GM18870 (cell line): Measurements from ENCODE around the gene SLC29A3.
"Not testable (repeated sequence)": the region's sequence is repeated elsewhere in the genome, so short reads cannot be mapped to it uniquely, and the experiment has no call there.

ENCODE experiments used
- ATAC-seq: cut with Tn5 transposase; IDR thresholded peaks from one replicate; pipeline ENCODE4 v1.9.1; 2021; ENCODE audit warnings: moderate library complexity; ENCODE audit not compliant: unreplicated experiment

The SLC29A3 gene

DNA sequence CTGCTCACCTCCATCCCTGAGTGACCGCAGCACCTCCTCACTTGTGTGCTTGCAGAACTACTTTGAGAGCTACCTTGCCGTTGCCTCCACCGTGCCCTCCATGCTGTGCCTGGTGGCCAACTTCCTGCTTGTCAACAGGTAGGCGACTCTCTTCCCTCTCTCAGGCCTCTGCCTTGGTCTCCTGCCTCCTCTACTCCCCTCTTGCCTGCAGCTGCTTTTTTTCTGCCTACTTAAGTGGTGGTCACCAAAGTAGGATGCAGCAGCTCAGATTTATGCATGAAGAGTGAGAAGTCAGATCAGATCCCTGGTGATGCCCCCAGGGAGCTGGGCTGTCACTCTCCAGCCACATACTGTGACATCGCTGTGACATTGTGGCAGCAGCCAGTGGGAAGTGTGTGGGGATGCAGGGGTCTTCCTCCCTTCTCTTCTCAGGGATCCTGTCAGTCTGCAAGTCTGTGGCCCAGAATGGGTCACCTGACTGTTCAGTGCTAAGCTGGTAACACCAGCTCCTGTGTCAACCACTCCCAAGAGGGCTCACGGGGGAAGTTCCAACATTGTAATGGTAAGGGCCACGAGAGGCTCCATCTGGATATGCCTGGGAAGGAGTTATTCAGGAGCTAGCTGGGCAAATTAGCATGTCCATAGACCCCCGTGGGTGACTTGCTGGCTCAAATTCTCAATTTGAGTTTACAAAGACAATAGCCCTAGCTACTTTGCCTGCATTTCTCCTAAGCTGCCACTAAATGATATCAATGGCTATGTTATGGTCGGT is 25.3 kb downstream of the SLC29A3 start:
- no peak for ATAC-seq

- no peak for ATAC-seq
Observed at GRCh38 chr10:71344993-71345480, 26.0 kb downstream of the SLC29A3 start.

DNA sequence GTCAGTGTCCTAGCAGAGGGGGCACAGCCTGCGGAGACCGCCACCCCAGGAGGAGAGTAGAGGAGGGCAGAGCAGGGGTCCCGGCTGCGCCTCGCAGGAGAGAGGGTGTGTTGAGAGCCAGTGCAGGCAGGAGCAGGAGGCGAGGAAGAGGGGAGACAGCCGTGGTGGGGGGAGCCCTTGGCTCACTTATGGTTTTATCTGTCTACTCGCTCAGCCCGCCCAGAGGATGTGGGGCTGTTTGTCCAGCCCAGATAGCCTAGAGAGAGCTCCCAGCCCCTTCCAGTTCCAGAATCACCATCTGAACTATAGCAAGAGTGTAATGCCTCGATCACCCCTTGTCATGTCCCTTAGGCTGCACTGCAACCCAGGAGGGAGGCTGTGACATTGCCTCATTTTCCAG is 26.6 kb downstream of the SLC29A3 start:
- no peak for ATAC-seq

- ATAC-seq: no peak
Observed at GRCh38 chr10:71346731-71347130, 27.7 kb downstream of the SLC29A3 start.

GRCh38 chr10:71347587-71348395 is 28.7 kb downstream of the SLC29A3 start:
- ATAC-seq: no peak

DNA sequence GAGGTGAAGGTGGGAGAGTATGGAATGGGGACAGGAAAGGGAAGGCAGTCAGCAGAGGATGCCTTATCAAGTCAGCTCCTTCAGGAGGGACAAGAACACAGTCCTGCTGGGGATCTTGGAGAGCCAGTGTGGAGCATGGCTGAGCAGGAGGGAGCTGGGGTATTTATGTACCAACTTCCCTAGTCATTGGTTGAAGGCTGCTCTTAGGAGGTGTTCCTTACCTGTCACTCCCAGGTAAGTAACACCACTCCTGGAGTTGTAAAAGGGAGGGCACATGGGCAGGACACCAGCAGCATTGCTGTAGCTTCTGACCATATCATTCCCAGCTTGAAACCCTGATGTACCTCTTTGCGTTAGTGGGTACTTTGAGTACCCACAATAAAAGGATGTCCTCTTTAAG is 29.8 kb downstream of the SLC29A3 start:
- no peak for ATAC-seq

GRCh38 chr10:71349406-71349805 is 30.3 kb downstream of the SLC29A3 start:
- no peak for ATAC-seq

DNA sequence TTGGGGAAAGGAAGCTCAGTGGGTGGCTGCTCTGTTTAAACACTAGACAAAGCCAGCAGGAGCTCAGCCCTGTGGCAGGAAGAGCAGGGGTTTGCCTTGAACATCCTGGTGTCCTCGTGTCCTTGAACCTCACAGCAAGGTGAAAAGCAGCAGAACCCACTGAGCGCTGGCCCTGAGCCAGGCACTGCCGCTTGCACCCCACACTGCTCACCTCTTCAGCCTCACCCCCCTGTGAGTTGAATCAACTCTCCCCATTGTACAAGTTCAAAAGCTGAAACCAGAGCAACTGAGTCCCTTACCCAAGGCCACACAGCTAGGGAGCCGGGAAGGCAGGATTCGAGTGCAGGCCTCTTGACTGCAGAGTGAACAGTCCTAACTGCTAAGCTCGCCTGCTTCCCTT is 32.0 kb downstream of the SLC29A3 start:
- no peak for ATAC-seq

DNA sequence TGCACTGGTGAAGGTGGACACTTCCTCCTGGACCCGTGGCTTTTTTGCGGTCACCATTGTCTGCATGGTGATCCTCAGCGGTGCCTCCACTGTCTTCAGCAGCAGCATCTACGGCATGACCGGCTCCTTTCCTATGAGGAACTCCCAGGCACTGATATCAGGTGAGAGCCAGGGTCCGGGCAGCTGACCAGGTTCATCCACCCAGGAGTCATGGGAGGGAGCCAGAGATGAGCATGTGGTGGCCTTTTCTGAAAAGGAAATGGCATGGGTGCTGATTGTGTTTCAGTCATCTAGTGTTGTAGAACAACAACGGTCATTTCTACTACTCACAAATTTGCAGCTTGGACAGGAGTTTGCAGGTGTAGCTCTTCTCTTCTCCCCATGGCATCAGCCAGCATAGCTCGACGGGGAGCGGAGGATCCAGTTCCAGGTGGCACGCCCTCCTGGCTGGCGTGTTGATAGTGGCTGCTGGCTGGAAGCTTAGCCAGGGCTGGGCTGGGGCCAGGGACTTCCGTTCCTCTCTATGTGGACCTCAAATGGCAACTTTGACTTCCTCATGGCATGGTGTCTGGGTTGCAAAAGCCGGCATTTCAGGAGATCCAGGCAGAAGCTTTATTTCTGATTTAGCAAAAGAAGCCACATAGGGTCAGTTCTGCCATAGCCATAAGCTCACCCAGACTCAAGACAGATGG is 32.7 kb downstream of the SLC29A3 start:
- ATAC-seq: no peak

- ATAC-seq: no peak
Observed at GRCh38 chr10:71353639-71354038, 34.6 kb downstream of the SLC29A3 start.

- ATAC-seq: no peak
Observed at GRCh38 chr10:71354776-71355175, 35.7 kb downstream of the SLC29A3 start.

DNA sequence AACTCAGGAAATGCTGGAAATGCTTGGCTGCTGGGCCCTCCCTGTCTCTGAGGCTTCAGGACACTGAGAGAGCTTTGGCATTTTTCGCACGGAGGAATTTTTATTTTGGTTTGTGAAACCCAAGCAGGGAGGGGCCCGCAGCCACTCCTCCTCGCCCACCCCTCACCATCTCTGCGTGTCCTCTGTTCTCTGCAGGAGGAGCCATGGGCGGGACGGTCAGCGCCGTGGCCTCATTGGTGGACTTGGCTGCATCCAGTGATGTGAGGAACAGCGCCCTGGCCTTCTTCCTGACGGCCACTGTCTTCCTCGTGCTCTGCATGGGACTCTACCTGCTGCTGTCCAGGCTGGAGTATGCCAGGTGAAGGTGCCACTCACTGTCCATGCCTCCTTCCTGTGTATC is 36.8 kb downstream of the SLC29A3 start:
- no peak for ATAC-seq

GRCh38 chr10:71357792-71358265 is 38.8 kb downstream of the SLC29A3 start:
- ATAC-seq: no peak

- ATAC-seq: no peak
Observed at GRCh38 chr10:71358277-71358676, 39.2 kb downstream of the SLC29A3 start.

- ATAC-seq: not testable (repeated sequence)
Observed at GRCh38 chr10:71358906-71359305, 39.8 kb downstream of the SLC29A3 start.

GRCh38 chr10:71359364-71360046 is 40.4 kb downstream of the SLC29A3 start:
- ATAC-seq: no peak

DNA sequence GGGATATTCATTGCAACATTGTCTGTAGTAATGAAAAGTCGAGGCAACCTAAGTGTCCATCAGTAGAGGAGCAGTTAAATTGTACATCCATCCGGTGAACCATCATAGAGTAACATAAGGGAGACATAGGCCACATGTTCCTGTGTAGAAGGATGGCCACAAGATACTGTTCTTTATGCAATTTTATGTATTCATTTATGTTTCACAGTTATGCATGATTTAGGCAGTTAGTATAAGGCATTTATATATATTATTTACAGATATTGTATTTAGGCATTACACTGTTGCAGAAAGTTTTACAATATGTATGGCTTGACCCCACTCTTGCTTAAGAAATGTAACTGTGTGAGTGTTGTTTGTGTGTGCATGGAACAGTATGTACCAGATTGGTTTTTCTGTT is 41.7 kb downstream of the SLC29A3 start:
- ATAC-seq: no peak

DNA sequence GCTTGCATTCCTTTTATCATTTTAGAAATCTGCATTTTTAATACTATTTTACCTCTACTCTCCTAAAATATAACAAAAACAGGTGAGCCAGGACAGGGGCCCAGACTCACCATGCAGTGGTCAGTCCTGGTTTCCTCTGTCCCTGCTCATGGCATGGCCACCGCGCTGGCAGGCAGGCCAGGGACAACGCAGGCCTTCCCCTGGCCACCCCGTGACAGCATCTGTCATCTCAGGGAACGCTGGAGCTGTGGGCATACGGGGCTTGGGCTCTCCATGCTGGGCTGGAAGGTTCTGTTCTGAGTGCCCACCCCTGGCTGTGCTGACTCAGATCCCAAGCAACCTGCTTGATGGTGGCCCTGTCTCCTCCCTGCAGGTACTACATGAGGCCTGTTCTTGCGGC is 42.5 kb downstream of the SLC29A3 start:
- no peak for ATAC-seq

GRCh38 chr10:71362141-71362540 is 43.1 kb downstream of the SLC29A3 start:
- no peak for ATAC-seq

DNA sequence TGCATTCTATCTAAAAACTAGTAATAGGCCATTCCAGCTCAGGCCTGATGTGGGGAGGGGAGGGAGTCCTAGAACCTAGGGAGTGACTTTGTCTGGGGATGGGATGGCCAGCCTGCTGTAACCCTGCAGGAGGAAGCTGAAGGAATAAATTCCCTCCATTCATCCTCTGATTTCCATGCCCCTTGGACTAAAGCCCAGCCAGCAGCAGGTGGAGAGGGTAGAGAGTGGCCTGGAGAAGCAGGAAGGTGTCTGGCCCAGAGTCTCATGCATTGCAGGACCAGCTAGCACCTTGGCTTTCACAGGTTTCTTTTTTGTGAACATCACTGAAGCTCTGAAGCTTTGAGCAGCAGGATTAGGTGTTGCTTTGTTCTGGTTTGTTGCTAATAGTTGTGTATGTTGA is 44.9 kb downstream of the SLC29A3 start:
- ATAC-seq: no peak

GRCh38 chr10:71365366-71365765 is 46.3 kb downstream of the SLC29A3 start:
- ATAC-seq: no peak
